ENCODE data around the gene YBEY. TPM values are rescaled to one million over a fixed set of nuclear protein-coding genes. Genes with fewer than 3 reads are reported as not detected.

YBEY gene
- total RNA-seq, 2 donors from 2014 or later, result 9.1 to 10.4 TPM

- H3K27ac Mint-ChIP-seq, result no peak overlapping the region
- ATAC-seq (no peak), DNase-seq (ENCODE audit: low spot score in 2 of 2) (no peak)
- peaks cover 14 to 16% of the 10 kb centered on the region in 2 donors for H3K36me3 Mint-ChIP-seq
- H3K9me3 Mint-ChIP-seq, result no peaks in the 10 kb centered on the region
These were observed 42.0 kb downstream of the YBEY start for GRCh38 chr21:46328151-46328550.

- H3K9me3 Mint-ChIP-seq, result no peaks in the 10 kb centered on the region
- no peak overlapping the region for H3K27ac Mint-ChIP-seq
- peaks cover 10 to 13% of the 10 kb centered on the region in 2 donors for H3K36me3 Mint-ChIP-seq
- ATAC-seq (no peak), DNase-seq (ENCODE audit: low spot score in 2 of 2) (no peak)
These were observed 43.7 kb downstream of the YBEY start for GRCh38 chr21:46329796-46330195.

GRCh38 chr21:46334351-46335140 lies 48.4 kb downstream of the YBEY start:
- no peaks in the 10 kb centered on the region for H3K9me3 Mint-ChIP-seq
- ATAC-seq (no peak), DNase-seq (ENCODE audit: low spot score in 2 of 2) (no peak)
- no peak overlapping the region for H3K27ac Mint-ChIP-seq
- peaks cover 8 to 17% of the 10 kb centered on the region in 2 donors for H3K36me3 Mint-ChIP-seq

GRCh38 chr21:46336603-46337002 lies 50.5 kb downstream of the YBEY start:
- no peak overlapping the region for H3K27ac Mint-ChIP-seq
- H3K36me3 Mint-ChIP-seq, result peaks cover 13 to 28% of the 10 kb centered on the region in 2 donors
- H3K9me3 Mint-ChIP-seq, result no peaks in the 10 kb centered on the region
- DNase-seq (ENCODE audit: low spot score in 2 of 2) (no peak), ATAC-seq (no peak)

GRCh38 chr21:46340998-46341397 lies 54.9 kb downstream of the YBEY start:
- Mint-ChIP-seq H3K9me3 (no peaks in the 10 kb centered on the region), H3K36me3 (peaks cover 13 to 28% of the 10 kb centered on the region in 2 donors), H3K27ac (no peak overlapping the region)
- ATAC-seq, result no peak
- no peak for DNase-seq (ENCODE audit: low spot score in 2 of 2)

- Mint-ChIP-seq H3K36me3 (peaks cover 7 to 14% of the 10 kb centered on the region in 2 donors), H3K9me3 (no peaks in the 10 kb centered on the region), H3K27ac (no peak overlapping the region)
- DNase-seq (ENCODE audit: low spot score in 2 of 2) (no peak), ATAC-seq (no peak)
These were observed 58.2 kb downstream of the YBEY start for GRCh38 chr21:46344219-46344915.

GRCh38 chr21:46345861-46346260 lies 59.7 kb downstream of the YBEY start:
- DNase-seq (ENCODE audit: low spot score in 2 of 2), result no peak
- no peak overlapping the region for H3K27ac Mint-ChIP-seq
- H3K9me3 Mint-ChIP-seq, result no peaks in the 10 kb centered on the region
- ATAC-seq, result no peak
- peaks cover 0 to 4% of the 10 kb centered on the region in 2 donors for H3K36me3 Mint-ChIP-seq

- H3K9me3 Mint-ChIP-seq, result no peaks in the 10 kb centered on the region
- H3K36me3 Mint-ChIP-seq, result peaks cover 0 to 4% of the 10 kb centered on the region in 2 donors
- no peak overlapping the region for H3K27ac Mint-ChIP-seq
- ATAC-seq, result no peak
- no peak for DNase-seq (ENCODE audit: low spot score in 2 of 2)
These were observed 60.4 kb downstream of the YBEY start for GRCh38 chr21:46346296-46347202.

- DNase-seq (ENCODE audit: low spot score in 2 of 2), result no peak
- Mint-ChIP-seq H3K36me3 (peaks cover 0 to 4% of the 10 kb centered on the region in 2 donors), H3K9me3 (no peaks in the 10 kb centered on the region), H3K27ac (no peak overlapping the region)
- ATAC-seq, result no peak
These were observed 61.0 kb downstream of the YBEY start for GRCh38 chr21:46347203-46347550.

Other genes starting within 250 kb of the YBEY start
- 10 to 100 TPM; 11.9 to 14.2 TPM for gene COL6A2, start 188.2 kb upstream of the YBEY start, total RNA-seq
- under 1 TPM; 0.21 to 0.39 TPM for gene FTCD, start 130.8 kb upstream of the YBEY start, total RNA-seq
- gene SPATC1L, start 101.9 kb upstream of the YBEY start, total RNA-seq, result 1 to 10 TPM; 7.1 to 8.9 TPM
- gene LSS, start 57.6 kb upstream of the YBEY start, total RNA-seq, result 10 to 100 TPM; 17.8 to 26.2 TPM
- 100 to 1,000 TPM; 105 to 119 TPM for gene MCM3AP, start 731 bp upstream of the YBEY start, total RNA-seq
- 10 to 100 TPM; 20.7 to 36.0 TPM for gene C21orf58, start 37.5 kb downstream of the YBEY start, total RNA-seq
- gene PCNT, start 37.8 kb downstream of the YBEY start, total RNA-seq, result 10 to 100 TPM; 52.8 to 63.4 TPM
- gene DIP2A, start 172.5 kb downstream of the YBEY start, total RNA-seq, result 10 to 100 TPM; 42.4 to 60.1 TPM

All from activated naive CD4-positive, alpha-beta T cell treated with anti-CD3 and anti-CD28 coated beads, Interleukin-2, amount 50 U/mL, for 72 hours (primary cell).